BE2C (cell line): ENCODE data around the gene SLC39A7.

Experiments used
- DNase-seq: peaks from one replicate; pipeline ENCODE4 v3.0.0-alpha.2; 2020
- H3K27me3 ChIP-seq: fragments of 250-450 bp; sonication (Bioruptor Pico); 2 replicates; pipeline ENCODE4 v1.5.1; 2020; ENCODE audit warnings: mild to moderate bottlenecking
- H3K36me3 ChIP-seq: fragments of 250-450 bp; sonication (Bioruptor Pico); 2 replicates; pipeline ENCODE4 v1.5.1; 2020; ENCODE audit warnings: mild to moderate bottlenecking
- H3K4me1 ChIP-seq: fragments of 250-450 bp; sonication (Bioruptor Pico); 2 replicates; pipeline ENCODE4 v1.5.1; 2020
- H3K4me3 ChIP-seq: 2 replicates; pipeline ENCODE4 v1.5.1; 2011; ENCODE audit warnings: low read depth, low read length
- H3K9me3 ChIP-seq: fragments of 250-450 bp; sonication (Bioruptor Pico); 2 replicates; pipeline ENCODE4 v1.5.1; 2020
- TF ChIP-seq, protein P1 (sequence below): IDR thresholded peaks from 2 replicates; pipeline ENCODE4 v1.5.1; 2012; ENCODE audit warnings: mild to moderate bottlenecking, low read depth, low read length

The SLC39A7 gene

DNA sequence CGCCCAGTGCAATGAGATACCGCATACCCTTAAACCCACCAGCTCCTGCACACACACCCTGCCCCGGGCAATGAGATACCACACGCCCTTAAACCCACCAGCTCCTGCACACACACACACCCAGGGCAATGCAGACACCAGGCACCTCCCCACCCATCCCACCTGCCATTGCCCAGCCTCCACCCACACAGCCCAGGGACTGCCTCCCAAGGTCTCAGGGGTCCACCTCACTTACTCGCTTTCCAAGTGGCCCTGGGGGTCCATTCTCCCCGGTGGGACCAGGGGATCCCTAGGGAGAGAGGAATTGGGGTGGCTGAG is 32.4 kb upstream of the SLC39A7 start:
- TF ChIP-seq, protein P1, sequence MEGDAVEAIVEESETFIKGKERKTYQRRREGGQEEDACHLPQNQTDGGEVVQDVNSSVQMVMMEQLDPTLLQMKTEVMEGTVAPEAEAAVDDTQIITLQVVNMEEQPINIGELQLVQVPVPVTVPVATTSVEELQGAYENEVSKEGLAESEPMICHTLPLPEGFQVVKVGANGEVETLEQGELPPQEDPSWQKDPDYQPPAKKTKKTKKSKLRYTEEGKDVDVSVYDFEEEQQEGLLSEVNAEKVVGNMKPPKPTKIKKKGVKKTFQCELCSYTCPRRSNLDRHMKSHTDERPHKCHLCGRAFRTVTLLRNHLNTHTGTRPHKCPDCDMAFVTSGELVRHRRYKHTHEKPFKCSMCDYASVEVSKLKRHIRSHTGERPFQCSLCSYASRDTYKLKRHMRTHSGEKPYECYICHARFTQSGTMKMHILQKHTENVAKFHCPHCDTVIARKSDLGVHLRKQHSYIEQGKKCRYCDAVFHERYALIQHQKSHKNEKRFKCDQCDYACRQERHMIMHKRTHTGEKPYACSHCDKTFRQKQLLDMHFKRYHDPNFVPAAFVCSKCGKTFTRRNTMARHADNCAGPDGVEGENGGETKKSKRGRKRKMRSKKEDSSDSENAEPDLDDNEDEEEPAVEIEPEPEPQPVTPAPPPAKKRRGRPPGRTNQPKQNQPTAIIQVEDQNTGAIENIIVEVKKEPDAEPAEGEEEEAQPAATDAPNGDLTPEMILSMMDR = no peak
- H3K27me3 ChIP-seq = no peaks in the 10 kb centered on the region
- no peak for DNase-seq
- no peaks in the 10 kb centered on the region for H3K9me3 ChIP-seq
- no peaks in the 10 kb centered on the region for H3K36me3 ChIP-seq
- H3K4me1 ChIP-seq = peaks cover 3% of the 10 kb centered on the region; the same call in 1 of the 2 replicates
- H3K4me3 ChIP-seq = no peak overlapping the region

DNA sequence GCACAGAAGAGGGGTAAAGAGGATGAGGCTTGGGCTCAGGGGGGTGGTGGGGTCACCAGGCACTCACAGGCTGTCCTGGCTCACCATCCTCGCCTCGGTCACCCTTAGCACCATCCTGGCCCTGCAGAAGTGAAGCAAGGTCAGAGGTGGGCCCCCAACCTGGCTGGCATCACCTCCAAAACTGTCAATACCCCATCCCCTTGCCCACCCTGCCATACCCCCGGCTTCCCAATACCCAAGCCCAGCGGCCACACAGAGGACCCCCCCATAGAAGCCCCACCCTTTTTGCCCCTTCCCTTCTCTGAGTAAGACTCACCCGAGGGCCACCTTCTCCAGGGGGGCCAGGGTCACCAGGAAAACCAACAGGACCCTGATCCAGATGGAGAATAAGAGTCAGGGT is 32.0 kb upstream of the SLC39A7 start:
- Histone ChIP-seq H3K27me3 (no peaks in the 10 kb centered on the region), H3K4me1 (peaks cover 3% of the 10 kb centered on the region; the same call in 1 of the 2 replicates), H3K36me3 (no peaks in the 10 kb centered on the region), H3K4me3 (no peak overlapping the region), H3K9me3 (no peaks in the 10 kb centered on the region)
- no peak for DNase-seq
- TF ChIP-seq, protein P1 = no peak

DNA sequence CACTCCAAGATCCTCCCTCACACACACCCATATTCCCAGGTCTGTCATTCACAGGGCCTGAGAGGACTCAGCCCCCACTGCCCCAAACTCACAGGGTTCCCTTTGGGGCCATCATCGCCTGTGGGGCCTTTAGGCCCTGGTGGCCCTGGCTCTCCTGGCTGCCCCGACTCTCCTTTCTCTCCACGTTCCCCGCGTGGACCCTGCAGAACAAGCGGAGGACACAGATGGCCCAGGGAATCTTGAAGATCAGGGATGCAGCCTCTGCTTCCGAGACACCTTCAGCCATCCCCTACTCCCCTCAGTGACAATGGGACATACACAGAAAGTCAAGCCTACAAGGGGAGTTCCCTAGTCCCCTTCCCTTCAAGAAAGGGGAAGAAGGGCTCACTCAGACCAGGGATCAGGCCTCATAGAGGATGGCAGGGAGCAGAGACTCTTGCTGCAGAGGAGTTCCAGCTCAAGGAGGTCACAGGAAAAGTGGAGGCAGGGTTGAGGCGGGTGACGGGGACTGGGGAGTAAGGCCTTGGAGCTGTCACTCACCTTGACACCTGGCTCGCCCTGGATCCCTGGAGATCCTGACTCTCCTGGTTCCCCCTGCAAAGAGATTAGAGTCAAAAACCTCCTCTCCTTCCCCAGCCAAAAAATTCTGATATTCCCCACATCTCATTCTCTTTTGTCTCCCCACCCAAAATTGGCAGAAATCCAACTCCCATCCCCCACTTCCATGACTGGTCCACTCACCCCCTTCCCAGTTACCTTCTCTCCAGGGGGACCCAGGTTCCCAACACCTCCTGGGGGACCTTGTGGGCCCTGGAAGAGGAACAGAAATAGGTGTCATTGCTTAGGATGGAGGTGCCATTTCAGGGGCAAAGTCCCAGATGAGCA is 31.1 kb upstream of the SLC39A7 start:
- Histone ChIP-seq H3K4me3 (no peak overlapping the region), H3K27me3 (no peaks in the 10 kb centered on the region), H3K36me3 (no peaks in the 10 kb centered on the region), H3K9me3 (no peaks in the 10 kb centered on the region), H3K4me1 (peaks cover 3% of the 10 kb centered on the region; the same call in 1 of the 2 replicates)
- TF ChIP-seq, protein P1 = no peak
- no peak for DNase-seq

DNA sequence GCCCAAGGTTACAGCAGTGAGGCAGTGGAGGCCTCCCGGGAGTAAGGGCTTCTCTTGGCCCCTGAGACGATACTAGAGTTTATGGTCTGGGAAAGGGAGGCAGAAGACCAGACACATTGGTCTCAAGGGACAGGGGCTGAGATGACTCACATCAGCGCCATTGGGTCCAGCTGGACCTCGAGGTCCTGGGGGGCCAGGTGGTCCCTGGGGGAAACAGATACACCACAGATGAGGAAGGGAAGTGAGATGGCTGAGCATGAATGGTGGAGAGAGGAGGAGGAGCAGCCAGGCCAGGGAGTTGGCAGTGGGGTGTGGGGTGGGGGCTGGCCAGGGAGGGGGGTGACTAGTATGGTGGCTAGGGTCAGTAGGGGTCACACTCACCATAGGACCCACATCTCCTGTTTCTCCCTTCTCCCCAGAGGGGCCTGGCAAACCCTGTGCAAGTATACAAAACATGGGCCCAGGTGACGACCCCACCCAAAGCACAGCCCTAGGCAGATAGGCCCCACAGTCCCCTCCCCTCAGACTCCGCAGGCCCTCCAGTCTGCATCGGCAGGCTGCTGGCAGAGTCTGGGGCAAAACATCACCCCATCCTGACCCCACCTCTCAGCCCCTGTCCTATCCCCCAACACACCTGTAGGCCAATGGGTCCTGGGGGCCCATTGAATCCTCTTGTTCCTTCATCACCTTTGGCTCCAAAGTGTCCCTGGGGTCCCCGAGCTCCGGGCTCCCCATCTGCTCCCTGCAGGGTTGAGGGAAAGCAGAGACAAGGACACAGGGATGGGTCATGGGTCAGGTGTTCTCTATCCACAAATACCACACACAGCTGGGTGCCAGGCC is 30.3 kb upstream of the SLC39A7 start:
- DNase-seq = peak; percentile 27
- TF ChIP-seq, protein P1 = no peak
- peaks cover 3% of the 10 kb centered on the region; the same call in 1 of the 2 replicates for H3K4me1 ChIP-seq

DNA sequence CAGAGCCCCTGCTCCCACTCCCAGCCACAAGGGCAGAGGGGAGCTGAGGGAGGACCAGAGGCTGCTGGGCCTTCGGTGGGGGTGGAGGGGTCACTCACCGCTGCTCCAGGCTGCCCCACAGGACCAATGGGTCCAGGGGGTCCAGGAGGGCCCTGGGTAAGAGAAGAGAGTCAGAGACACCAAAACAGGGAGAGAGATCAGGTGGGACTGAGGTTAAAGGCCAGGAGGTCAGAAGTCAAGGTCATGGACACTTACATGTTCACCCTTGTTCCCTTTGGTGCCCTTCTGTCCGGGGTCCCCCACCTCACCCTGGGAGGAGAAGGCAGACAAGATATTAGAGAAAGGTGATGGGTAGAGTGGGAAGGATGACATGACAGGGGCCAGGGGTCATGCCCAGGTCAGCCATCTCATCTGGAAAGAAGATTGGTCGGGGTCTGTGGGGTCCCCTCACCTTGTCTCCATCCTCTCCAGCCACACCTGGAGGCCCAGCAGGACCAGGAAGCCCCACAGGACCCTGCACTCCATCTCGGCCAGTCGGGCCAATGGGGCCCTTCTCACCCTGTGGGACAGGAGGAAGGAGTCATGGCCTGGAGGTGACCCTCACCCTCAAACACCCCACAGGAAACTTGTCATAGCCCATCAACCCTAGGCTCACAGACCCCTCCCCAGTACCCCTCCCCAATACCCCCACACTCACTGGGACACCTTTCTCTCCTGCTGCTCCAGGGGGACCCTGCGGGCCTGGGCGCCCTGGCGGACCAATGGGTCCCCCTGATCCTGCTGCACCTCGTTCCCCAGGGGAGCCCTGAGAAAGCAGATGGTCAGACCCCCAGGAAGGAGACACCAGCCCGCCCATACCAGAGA is 29.4 kb upstream of the SLC39A7 start:
- H3K4me3 ChIP-seq = no peak overlapping the region
- DNase-seq = no peak
- TF ChIP-seq, protein P1 = no peak
- H3K4me1 ChIP-seq = peaks cover 3% of the 10 kb centered on the region; the same call in 1 of the 2 replicates
- no peaks in the 10 kb centered on the region for H3K27me3 ChIP-seq
- no peaks in the 10 kb centered on the region for H3K36me3 ChIP-seq
- H3K9me3 ChIP-seq = no peaks in the 10 kb centered on the region

More for the DNA sequence above, 30.3 kb upstream of the SLC39A7 start:
- Histone ChIP-seq H3K36me3 (no peaks in the 10 kb centered on the region), H3K4me3 (no peak overlapping the region), H3K27me3 (no peaks in the 10 kb centered on the region), H3K9me3 (no peaks in the 10 kb centered on the region)
